HG03280 (cell line): ENCODE data around the gene PSMC6.
A peak's percentile ranks its signal among the peaks of the same experiment; 100 is the strongest.
"Not testable (repeated sequence)": the region's sequence is repeated elsewhere in the genome, so short reads cannot be mapped to it uniquely, and the experiment has no call there.

ENCODE experiments used
- ATAC-seq: cut with Tn5 transposase; IDR thresholded peaks from one replicate; pipeline ENCODE4 v1.9.1; 2021; ENCODE audit warnings: mild to moderate bottlenecking, moderate library complexity; ENCODE audit not compliant: unreplicated experiment

The PSMC6 gene

GRCh38 chr14:52716155-52716554, 9.2 kb downstream of the PSMC6 start:
- no peak for ATAC-seq

GRCh38 chr14:52723514-52724359, 16.7 kb downstream of the PSMC6 start:
- no peak for ATAC-seq

GRCh38 chr14:52724360-52724644, 17.3 kb downstream of the PSMC6 start:
- ATAC-seq = no peak

GRCh38 chr14:52727509-52727908, 20.5 kb downstream of the PSMC6 start:
- not testable (repeated sequence) for ATAC-seq

GRCh38 chr14:52729035-52729434, 22.0 kb downstream of the PSMC6 start:
- ATAC-seq = not testable (repeated sequence)

- no peak for ATAC-seq
Measured at GRCh38 chr14:52729585-52729924, 22.6 kb downstream of the PSMC6 start.

- ATAC-seq = peak; percentile 96
Measured at GRCh38 chr14:52729925-52730708, 23.1 kb downstream of the PSMC6 start, which contains the start of gene STYX. STYX (plus strand) TSS chr14:52730166; CDS start chr14:52730475, 309 bp downstream.

- no peak for ATAC-seq
Measured at GRCh38 chr14:52730709-52731111, 23.7 kb downstream of the PSMC6 start.

- no peak for ATAC-seq
Measured at GRCh38 chr14:52733824-52734223, 26.8 kb downstream of the PSMC6 start.

- ATAC-seq = no peak
Measured at GRCh38 chr14:52735921-52736489, 29.0 kb downstream of the PSMC6 start.

GRCh38 chr14:52738409-52738808, 31.4 kb downstream of the PSMC6 start:
- no peak for ATAC-seq

- ATAC-seq = no peak
Measured at GRCh38 chr14:52740751-52741150, 33.8 kb downstream of the PSMC6 start.

- ATAC-seq = no peak
Measured at GRCh38 chr14:52741865-52742264, 34.9 kb downstream of the PSMC6 start.

- ATAC-seq = no peak
Measured at GRCh38 chr14:52748647-52749292, 41.8 kb downstream of the PSMC6 start.

- ATAC-seq = no peak
Measured at GRCh38 chr14:52755607-52756316, 48.8 kb downstream of the PSMC6 start.

GRCh38 chr14:52759145-52759544, 52.1 kb downstream of the PSMC6 start:
- ATAC-seq = no peak

- not testable (repeated sequence) for ATAC-seq
Measured at GRCh38 chr14:52762923-52763322, 55.9 kb downstream of the PSMC6 start.

GRCh38 chr14:52767058-52767833, 60.2 kb downstream of the PSMC6 start:
- no peak for ATAC-seq

- ATAC-seq = no peak
Measured at GRCh38 chr14:52769887-52770286, 62.9 kb downstream of the PSMC6 start.

- no peak for ATAC-seq
Measured at GRCh38 chr14:52776816-52777215, 69.8 kb downstream of the PSMC6 start.
